Gastrocnemius medialis (tissue), 4 donors: Measurements from ENCODE around the gene SLC35F1.

Experiments
- POLR2A ChIP-seq, 2 donors: fragments of 450-650 bp; IDR thresholded peaks; one replicate each; pipeline ENCODE4 v1.6.1; 2017; ENCODE audit warnings: antibody characterized with exemption in 2 of 2, mild to moderate bottlenecking in 2 of 2, moderate library complexity in 2 of 2
- TF ChIP-seq, protein P1 (sequence below), 5 experiments: fragments of 450-650 bp in 3 of 5; fragments of 200-600 bp in 2 of 5; sonication (generic) in 2 of 5; IDR thresholded peaks in 4 of 5; conservative IDR thresholded peaks in 1 of 5; 1 replicate in 4 of 5; 2 replicates in 1 of 5; pipeline ENCODE4 v1.5.1; 2016 to 2019; ENCODE audit warnings: antibody characterized with exemption in 5 of 5, mild to moderate bottlenecking in 3 of 5, moderate library complexity in 3 of 5

DNA sequence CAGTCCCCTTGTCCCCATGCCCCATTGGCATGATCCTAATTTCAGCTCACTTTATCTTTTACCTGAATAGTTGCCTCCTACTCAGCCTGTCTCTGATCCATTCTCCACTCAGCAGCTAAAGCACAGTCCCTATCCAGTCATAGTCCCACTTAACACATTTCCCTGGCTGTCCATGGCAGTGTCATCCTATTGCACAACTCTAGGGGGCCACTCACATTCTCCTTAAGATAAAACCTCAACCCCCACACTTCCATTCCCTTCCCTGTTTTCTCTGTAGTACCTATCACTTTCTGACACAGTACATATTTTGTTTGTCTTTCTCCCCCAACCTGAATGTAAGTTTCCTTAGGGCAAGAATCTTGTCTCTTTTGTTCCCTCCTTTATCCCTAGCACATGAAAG lies 420.2 kb downstream of the SLC35F1 start:
- TF ChIP-seq, protein P1, sequence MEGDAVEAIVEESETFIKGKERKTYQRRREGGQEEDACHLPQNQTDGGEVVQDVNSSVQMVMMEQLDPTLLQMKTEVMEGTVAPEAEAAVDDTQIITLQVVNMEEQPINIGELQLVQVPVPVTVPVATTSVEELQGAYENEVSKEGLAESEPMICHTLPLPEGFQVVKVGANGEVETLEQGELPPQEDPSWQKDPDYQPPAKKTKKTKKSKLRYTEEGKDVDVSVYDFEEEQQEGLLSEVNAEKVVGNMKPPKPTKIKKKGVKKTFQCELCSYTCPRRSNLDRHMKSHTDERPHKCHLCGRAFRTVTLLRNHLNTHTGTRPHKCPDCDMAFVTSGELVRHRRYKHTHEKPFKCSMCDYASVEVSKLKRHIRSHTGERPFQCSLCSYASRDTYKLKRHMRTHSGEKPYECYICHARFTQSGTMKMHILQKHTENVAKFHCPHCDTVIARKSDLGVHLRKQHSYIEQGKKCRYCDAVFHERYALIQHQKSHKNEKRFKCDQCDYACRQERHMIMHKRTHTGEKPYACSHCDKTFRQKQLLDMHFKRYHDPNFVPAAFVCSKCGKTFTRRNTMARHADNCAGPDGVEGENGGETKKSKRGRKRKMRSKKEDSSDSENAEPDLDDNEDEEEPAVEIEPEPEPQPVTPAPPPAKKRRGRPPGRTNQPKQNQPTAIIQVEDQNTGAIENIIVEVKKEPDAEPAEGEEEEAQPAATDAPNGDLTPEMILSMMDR (IDR thresholded peaks at IDR 0.05 in 4 of 5, conservative IDR thresholded peaks at IDR 0.05 in 1 of 5) = no peak
- TF ChIP-seq POLR2A (IDR thresholded peaks at IDR 0.05) = no peak
